Vagina (tissue), 2 donors: ENCODE measurements around the gene PKD1.
"Not testable (repeated sequence)": the region's sequence is repeated elsewhere in the genome, so short reads cannot be mapped to it uniquely, and the experiment has no call there.

Experiments
- CTCF ChIP-seq, 3 experiments: fragments of 450-650 bp in 2 of 3; fragments of 200-600 bp in 1 of 3; sonication (generic) in 1 of 3; IDR thresholded peaks; one replicate each; pipeline ENCODE4 v1.5.1; 2017 to 2019; ENCODE audit warnings: antibody characterized with exemption in 3 of 3, mild to moderate bottlenecking in 2 of 3, moderate library complexity in 2 of 3
- POLR2A ChIP-seq, 2 donors: fragments of 450-650 bp; IDR thresholded peaks; one replicate each; pipeline ENCODE4 v1.6.1; 2017; ENCODE audit warnings: antibody characterized with exemption in 2 of 2, mild to moderate bottlenecking in 2 of 2, moderate library complexity in 2 of 2
- POLR2AphosphoS5 ChIP-seq, 2 donors: sonication (generic); formaldehyde crosslinking; IDR thresholded peaks; one replicate each; pipeline ENCODE4 v1.9.0; 2017; ENCODE audit warnings: antibody characterized with exemption in 2 of 2, mild to moderate bottlenecking in 2 of 2, low read depth in 1 of 2; ENCODE audit not compliant: insufficient read depth in 1 of 2

GRCh38 chr16:2109872-2110271 is 25.8 kb downstream of the PKD1 start:
- TF ChIP-seq CTCF (IDR thresholded peaks at IDR 0.05); POLR2A (IDR thresholded peaks at IDR 0.05); POLR2AphosphoS5 (IDR thresholded peaks at IDR 0.05; ENCODE audit: insufficient read depth in 1 of 2, low read depth in 1 of 2): not testable (repeated sequence)
